Measurements from ENCODE around the gene SOX30.

DNA sequence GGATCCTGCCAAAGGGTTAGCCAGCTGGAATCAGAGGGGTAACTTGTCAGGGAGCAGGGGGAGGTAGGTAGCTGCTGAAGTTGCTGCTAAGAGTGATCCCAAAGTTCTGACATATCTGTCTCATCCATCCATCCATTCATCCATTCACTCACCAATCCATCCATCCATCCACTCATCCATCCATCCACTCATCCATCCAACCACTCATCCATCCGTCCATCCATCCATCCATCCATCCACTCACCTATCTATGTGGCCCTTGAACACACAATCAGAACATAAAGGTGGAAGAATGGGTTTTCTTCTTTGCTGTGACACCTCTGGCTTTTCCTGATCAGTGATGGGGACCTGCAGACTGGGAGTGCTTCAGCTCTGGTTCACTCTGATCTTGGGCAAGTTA is 16.1 kb upstream of the SOX30 start:
- TF ChIP-seq, protein P1, sequence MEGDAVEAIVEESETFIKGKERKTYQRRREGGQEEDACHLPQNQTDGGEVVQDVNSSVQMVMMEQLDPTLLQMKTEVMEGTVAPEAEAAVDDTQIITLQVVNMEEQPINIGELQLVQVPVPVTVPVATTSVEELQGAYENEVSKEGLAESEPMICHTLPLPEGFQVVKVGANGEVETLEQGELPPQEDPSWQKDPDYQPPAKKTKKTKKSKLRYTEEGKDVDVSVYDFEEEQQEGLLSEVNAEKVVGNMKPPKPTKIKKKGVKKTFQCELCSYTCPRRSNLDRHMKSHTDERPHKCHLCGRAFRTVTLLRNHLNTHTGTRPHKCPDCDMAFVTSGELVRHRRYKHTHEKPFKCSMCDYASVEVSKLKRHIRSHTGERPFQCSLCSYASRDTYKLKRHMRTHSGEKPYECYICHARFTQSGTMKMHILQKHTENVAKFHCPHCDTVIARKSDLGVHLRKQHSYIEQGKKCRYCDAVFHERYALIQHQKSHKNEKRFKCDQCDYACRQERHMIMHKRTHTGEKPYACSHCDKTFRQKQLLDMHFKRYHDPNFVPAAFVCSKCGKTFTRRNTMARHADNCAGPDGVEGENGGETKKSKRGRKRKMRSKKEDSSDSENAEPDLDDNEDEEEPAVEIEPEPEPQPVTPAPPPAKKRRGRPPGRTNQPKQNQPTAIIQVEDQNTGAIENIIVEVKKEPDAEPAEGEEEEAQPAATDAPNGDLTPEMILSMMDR (conservative IDR thresholded peaks at IDR 0.05 in 1 of 2, IDR thresholded peaks at IDR 0.05 in 1 of 2; ENCODE audit: extremely low read depth in 1 of 2, insufficient read depth in 1 of 2, low read depth in 1 of 2, low read length in 2 of 2), result no peak
- TF ChIP-seq EZH2 (IDR thresholded peaks at IDR 0.05; ENCODE audit: borderline replicate concordance, low read length), result no peak

Measured in mammary epithelial cell (primary cell).